DOHH2 (cell line): Measurements from ENCODE around the gene SLC12A3.
A peak's percentile ranks its signal among the peaks of the same experiment; 100 is the strongest.

ENCODE experiments used
- H3F3A ChIP-seq: fragments of 200-600 bp; sonication (generic), shearing (Covaris generic); 2 replicates; pipeline ENCODE4 v1.6.0; 2016; ENCODE audit warnings: antibody characterized with exemption, mild to moderate bottlenecking; ENCODE audit not compliant: control insufficient read depth, insufficient read depth
- H3K27ac ChIP-seq: fragments of 200-600 bp; sonication (generic); 2 replicates; pipeline ENCODE4 v1.5.1; 2014; ENCODE audit warnings: low read depth, mild to moderate bottlenecking, low read length, moderate library complexity
- H3K27me3 ChIP-seq: fragments of 200-600 bp; sonication (generic); 2 replicates; pipeline ENCODE4 v1.6.1; 2014; ENCODE audit warnings: mild to moderate bottlenecking, low read length, mixed read lengths; ENCODE audit not compliant: control insufficient read depth
- H3K36me3 ChIP-seq: fragments of 200-600 bp; sonication (generic); 2 replicates; pipeline ENCODE4 v1.6.1; 2014; ENCODE audit warnings: mild to moderate bottlenecking, low read length, moderate library complexity, mixed read lengths; ENCODE audit not compliant: control insufficient read depth
- H3K4me1 ChIP-seq: fragments of 200-600 bp; sonication (generic); 2 replicates; pipeline ENCODE4 v1.6.1; 2014; ENCODE audit warnings: mild to moderate bottlenecking, low read length, mixed read lengths; ENCODE audit not compliant: control insufficient read depth
- H3K4me2 ChIP-seq: fragments of 200-600 bp; sonication (generic); 2 replicates; pipeline ENCODE4 v1.6.0; 2014; ENCODE audit warnings: mild to moderate bottlenecking, low read length, moderate library complexity
- H3K4me3 ChIP-seq: fragments of 200-600 bp; sonication (generic); 2 replicates; pipeline ENCODE4 v1.5.1; 2014; ENCODE audit warnings: mild to moderate bottlenecking, low read length, mixed read lengths
- H3K79me2 ChIP-seq: fragments of 200-600 bp; sonication (generic); 2 replicates; pipeline ENCODE4 v1.6.1; 2014; ENCODE audit warnings: mild to moderate bottlenecking, low read length, mixed read lengths; ENCODE audit not compliant: control insufficient read depth
- H3K9me2 ChIP-seq: fragments of 200-600 bp; sonication (generic); replicated peaks from 2 replicates; pipeline ENCODE4 v1.6.1; 2014; ENCODE audit warnings: mild to moderate bottlenecking, low read length, mixed read lengths; ENCODE audit not compliant: control insufficient read depth
- H3K9me3 ChIP-seq: fragments of 200-600 bp; sonication (generic); 2 replicates; pipeline ENCODE4 v1.6.1; 2014; ENCODE audit warnings: antibody characterized with exemption, low read length, mixed read lengths; ENCODE audit not compliant: control insufficient read depth, insufficient read depth
- H4K20me1 ChIP-seq: fragments of 200-600 bp; sonication (generic); 2 replicates; pipeline ENCODE4 v1.6.0; 2014; ENCODE audit warnings: low read depth, mild to moderate bottlenecking, antibody characterized with exemption, low read length, moderate library complexity; ENCODE audit not compliant: control insufficient read depth, insufficient read depth
- EZH2phosphoT487 ChIP-seq: fragments of 200-600 bp; sonication (generic); IDR thresholded peaks from 2 replicates; pipeline ENCODE4 v1.6.1; 2017; ENCODE audit warnings: borderline replicate concordance, mild to moderate bottlenecking, antibody characterized with exemption, low read length, moderate library complexity, mixed read lengths
- TF ChIP-seq, protein P1 (sequence below): fragments of 200-600 bp; sonication (generic); IDR thresholded peaks from one replicate; pipeline ENCODE4 v1.5.1; 2014; ENCODE audit warnings: antibody characterized with exemption, mild to moderate bottlenecking, low read depth, low read length; ENCODE audit not compliant: poor library complexity, severe bottlenecking

The SLC12A3 gene

DNA sequence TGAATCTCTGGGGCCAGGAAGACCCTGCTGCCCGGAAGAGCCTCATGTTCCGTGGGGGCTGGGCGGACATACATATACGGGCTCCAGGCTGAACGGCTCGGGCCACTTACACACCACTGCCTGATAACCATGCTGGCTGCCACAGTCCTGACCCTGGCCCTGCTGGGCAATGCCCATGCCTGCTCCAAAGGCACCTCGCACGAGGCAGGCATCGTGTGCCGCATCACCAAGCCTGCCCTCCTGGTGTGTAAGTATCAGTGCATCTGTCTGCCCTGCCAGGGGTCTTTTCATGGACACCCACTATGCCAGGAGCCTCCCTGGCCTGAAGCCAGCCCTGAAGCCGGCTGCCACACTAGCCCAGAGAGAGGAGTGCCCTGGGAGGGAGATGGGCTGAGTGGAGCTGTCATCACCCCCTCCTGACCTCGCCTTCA lies 96.9 kb downstream of the SLC12A3 start, which contains the start of gene CETP:
Gene CETP (plus strand): TSS at position 100 of the 431 bp plus-strand sequence. CDS start 30 bp downstream, at position 130.
- Histone ChIP-seq H3K36me3 (no peaks in the 10 kb centered on the region), H3K27me3 (0 out of 2 replicates have a peak, but pooled peaks cover 6% of the 10 kb centered on the region), H4K20me1 (no peaks in the 10 kb centered on the region), H3K4me3 (no peak within 1 kb of the TSS), H3K27ac (no peak within 1 kb of the TSS), H3K4me2 (no peak within 1 kb of the TSS), H3K9me3 (no peaks in the 10 kb centered on the region), H3K9me2 (no peaks in the 10 kb centered on the region), H3K79me2 (no peaks in the 10 kb centered on the region), H3F3A (no peaks in the 10 kb centered on the region), H3K4me1 (peaks cover 22% of the 10 kb centered on the region)
- TF ChIP-seq, protein P1, sequence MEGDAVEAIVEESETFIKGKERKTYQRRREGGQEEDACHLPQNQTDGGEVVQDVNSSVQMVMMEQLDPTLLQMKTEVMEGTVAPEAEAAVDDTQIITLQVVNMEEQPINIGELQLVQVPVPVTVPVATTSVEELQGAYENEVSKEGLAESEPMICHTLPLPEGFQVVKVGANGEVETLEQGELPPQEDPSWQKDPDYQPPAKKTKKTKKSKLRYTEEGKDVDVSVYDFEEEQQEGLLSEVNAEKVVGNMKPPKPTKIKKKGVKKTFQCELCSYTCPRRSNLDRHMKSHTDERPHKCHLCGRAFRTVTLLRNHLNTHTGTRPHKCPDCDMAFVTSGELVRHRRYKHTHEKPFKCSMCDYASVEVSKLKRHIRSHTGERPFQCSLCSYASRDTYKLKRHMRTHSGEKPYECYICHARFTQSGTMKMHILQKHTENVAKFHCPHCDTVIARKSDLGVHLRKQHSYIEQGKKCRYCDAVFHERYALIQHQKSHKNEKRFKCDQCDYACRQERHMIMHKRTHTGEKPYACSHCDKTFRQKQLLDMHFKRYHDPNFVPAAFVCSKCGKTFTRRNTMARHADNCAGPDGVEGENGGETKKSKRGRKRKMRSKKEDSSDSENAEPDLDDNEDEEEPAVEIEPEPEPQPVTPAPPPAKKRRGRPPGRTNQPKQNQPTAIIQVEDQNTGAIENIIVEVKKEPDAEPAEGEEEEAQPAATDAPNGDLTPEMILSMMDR = no peak
- no peak for TF ChIP-seq EZH2phosphoT487

DNA sequence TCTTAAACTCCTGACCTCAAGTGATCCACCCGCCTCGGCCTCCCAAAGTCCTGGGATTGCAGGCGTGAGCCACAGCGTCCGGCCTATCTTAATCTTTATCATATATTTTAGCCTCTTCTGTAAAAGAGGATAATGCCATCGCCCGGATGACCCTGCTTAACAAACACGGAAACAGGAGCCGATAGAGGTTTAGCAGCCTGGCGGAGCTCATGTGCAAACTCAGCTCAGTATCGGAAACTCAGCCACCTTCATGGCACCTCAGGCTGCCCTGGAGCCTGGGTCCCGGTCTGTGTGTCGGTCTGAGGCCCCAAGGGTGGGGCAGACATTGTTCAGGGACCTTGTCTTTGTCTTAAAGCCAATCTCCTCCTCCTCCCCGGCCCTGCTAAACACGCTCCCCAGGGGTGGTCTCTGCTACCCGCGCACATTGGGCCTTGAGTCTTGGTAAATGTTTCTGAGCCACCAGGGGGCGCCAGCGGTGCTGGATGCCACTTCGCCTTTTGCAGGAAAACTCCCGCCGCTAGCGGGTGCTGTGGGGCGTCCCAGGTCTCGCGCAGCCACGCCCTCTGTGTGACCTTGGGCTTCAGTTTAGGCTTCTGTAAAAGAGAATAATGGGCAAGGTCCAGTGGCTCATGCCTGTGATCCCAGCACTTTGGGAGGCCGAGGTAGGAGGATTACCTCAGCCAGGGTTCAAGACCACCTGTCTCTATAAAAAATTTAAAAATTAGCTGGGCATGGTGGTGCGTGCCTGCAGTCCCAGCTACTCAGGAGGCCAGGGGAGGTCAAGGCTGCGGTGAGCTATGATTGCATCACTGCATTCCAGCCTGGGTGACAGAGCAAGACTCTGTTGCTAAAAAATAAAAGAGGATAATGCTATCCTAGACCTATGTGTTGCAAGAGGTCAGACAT lies 99.5 kb downstream of the SLC12A3 start:
- H3K36me3 ChIP-seq = no peaks in the 10 kb centered on the region
- no peak overlapping the region for H3K27ac ChIP-seq
- no peaks in the 10 kb centered on the region for H3K9me3 ChIP-seq
- H3K79me2 ChIP-seq = no peaks in the 10 kb centered on the region
- no peaks in the 10 kb centered on the region; the same call in 1 of the 2 replicates for H3F3A ChIP-seq
- TF ChIP-seq, protein P1 = peak; percentile 100
- no peak for TF ChIP-seq EZH2phosphoT487
- no peaks in the 10 kb centered on the region for H3K9me2 ChIP-seq
- H3K4me2 ChIP-seq = peak overlapping the region; percentile 54
- H3K4me1 ChIP-seq = peaks cover 22% of the 10 kb centered on the region
- no peaks in the 10 kb centered on the region for H4K20me1 ChIP-seq
- H3K27me3 ChIP-seq = no peaks in the 10 kb centered on the region
- H3K4me3 ChIP-seq = no peak overlapping the region
